ENCODE data around the gene ZBP1.

The ZBP1 gene

DNA sequence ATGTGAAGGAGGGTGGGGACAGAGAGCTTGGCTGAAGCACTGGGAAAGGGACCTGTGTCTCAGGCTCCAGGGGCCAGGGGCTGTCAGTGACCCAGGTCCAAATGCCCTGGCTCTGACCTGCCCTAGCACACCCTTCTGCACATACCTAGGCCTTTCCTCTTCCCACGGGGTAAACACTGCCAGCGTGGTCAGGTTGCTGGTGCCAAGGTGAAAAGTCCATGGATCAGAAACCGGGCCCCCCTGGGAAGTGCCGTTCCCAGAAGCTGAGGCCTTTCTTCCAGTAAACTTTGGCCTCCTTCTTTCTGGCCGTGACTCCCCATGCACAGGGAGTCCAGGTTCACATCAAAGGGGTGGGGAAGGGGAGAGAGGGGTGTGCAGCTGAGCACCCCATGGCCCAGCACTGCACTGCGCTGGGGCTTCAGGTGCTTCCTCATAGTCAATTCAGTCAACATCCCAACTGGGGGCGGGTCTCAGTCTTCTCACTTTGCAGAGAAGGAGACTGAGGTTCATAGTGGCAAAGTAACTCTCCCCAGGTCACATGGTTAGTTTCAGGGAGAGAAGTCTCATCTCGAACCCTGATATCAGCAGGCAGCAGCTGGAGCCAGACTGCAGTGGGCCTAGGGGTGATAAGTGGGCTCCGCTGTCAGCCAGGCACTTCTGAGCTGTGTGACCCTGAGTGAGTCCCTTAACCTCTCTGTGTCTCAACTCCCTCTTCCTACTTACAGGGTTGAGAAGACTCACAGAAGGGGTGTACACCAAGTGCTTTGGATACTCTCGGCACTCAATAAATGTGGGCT lies 42.3 kb downstream of the ZBP1 start:
- DNase-seq (ENCODE audit: extremely low read depth, low read depth): no peak
- TF ChIP-seq, protein P1, sequence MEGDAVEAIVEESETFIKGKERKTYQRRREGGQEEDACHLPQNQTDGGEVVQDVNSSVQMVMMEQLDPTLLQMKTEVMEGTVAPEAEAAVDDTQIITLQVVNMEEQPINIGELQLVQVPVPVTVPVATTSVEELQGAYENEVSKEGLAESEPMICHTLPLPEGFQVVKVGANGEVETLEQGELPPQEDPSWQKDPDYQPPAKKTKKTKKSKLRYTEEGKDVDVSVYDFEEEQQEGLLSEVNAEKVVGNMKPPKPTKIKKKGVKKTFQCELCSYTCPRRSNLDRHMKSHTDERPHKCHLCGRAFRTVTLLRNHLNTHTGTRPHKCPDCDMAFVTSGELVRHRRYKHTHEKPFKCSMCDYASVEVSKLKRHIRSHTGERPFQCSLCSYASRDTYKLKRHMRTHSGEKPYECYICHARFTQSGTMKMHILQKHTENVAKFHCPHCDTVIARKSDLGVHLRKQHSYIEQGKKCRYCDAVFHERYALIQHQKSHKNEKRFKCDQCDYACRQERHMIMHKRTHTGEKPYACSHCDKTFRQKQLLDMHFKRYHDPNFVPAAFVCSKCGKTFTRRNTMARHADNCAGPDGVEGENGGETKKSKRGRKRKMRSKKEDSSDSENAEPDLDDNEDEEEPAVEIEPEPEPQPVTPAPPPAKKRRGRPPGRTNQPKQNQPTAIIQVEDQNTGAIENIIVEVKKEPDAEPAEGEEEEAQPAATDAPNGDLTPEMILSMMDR (IDR thresholded peaks at IDR 0.05; ENCODE audit: low read depth, low read length): no peak

DNA sequence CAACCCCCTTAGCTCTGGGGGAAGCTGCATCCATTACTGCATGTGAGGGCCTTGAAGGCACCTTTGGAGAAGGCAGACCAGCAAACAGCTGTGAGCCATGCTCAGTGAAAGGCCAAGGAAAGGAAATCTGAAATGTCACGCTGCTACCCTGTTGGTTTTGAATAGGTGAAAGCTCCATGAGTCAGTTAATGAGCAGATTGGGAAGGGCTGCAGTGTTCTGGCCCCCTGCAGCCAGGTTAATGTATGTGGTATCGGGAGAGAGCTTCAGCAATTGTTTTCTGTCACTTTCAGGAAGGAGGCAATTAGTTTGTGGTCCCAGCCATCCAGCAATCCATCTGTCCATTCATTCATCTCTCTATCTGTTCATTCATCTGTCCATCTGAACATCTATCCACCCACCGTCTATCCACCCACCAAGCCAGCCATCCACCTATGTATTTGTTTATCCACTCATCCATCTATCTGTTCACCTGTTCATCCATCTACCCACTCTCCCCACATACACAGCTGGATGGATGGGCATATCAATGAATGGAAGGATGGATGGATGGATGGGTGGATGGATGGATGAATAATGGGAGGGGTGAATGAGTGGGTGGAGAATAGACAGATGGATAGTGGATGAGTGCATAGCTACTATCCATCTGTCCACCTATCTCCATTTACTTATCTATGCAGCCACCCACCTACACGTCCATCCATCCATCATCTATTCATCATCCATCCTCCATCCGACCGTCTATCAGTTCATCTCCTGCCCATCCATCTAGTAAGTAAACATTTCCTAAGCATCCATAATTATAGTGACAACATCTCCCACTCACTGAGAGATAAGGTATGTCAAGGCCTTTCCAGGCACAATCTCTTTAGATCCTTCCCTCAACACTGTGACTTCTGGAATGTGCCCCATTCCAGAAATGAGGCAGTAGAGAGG lies 43.3 kb downstream of the ZBP1 start:
- DNase-seq (ENCODE audit: extremely low read depth, low read depth): no peak
- TF ChIP-seq, protein P1 (IDR thresholded peaks at IDR 0.05; ENCODE audit: low read depth, low read length): no peak

DNA sequence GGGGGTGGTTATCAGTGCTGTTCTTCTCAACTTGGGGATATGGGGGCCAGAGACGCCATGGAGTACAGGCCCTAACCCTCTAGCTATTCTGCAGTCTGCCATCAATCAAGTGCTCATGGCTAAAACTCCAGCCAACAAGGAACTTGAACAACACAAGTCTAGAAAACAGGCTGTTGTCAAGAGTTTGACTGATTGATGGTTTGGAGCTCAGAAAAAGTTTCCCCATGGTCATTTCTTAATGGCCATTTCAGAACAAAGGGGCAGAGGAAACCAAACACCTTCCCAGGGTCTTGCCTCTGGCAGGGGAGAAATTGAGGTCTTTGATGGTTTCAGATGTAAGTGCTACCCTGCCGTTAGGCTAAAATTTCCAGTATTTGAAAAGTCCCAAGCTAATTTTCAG lies 44.2 kb downstream of the ZBP1 start:
- TF ChIP-seq, protein P1 (IDR thresholded peaks at IDR 0.05; ENCODE audit: low read depth, low read length): no peak

DNA sequence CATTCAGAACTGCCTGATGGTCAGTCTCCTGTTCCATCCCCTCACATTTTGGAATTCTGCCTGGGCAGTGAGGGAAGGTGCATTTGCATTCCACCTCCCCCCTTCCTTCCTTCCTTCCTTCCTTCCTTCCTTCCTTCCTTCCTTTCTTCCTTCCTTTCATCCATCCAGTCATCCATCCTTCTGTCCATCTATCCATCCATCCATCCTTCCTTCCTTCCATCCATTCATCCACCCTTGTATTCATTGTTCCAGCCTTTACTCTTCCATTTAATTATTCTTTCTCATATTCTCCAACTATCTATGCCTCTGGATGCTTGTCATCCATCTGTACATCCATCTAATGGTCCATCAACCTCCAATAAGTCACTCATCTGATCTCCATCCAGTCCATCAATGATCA lies 45.3 kb downstream of the ZBP1 start:
- TF ChIP-seq, protein P1 (IDR thresholded peaks at IDR 0.05; ENCODE audit: low read depth, low read length): no peak
- DNase-seq (ENCODE audit: extremely low read depth, low read depth): no peak

More for the DNA sequence above, 44.2 kb downstream of the ZBP1 start:
- no peak for DNase-seq (ENCODE audit: extremely low read depth, low read depth)

DNA sequence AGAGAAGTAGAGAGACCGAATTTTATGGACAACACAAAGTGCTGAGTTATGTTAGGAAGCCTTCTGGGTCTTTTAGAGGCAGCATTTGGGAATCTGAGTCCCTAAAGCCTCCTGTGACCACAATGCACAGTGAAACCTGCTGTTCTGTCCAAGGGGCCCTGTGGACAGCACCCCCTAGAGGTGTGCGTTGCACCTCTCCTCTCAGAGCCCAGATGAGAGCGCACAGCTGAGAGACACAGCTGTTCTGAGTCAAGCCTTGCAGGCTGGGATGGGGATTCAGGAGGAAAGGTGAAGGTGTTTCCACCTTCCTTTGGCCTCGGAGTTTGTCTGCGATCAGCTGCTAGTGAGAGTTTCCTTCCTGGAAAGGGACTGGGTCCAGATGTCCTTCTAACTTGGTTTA lies 46.3 kb downstream of the ZBP1 start:
- no peak for DNase-seq (ENCODE audit: extremely low read depth, low read depth)
- TF ChIP-seq, protein P1 (IDR thresholded peaks at IDR 0.05; ENCODE audit: low read depth, low read length): peak; percentile 2; the same call in 1 of the 2 replicates

DNA sequence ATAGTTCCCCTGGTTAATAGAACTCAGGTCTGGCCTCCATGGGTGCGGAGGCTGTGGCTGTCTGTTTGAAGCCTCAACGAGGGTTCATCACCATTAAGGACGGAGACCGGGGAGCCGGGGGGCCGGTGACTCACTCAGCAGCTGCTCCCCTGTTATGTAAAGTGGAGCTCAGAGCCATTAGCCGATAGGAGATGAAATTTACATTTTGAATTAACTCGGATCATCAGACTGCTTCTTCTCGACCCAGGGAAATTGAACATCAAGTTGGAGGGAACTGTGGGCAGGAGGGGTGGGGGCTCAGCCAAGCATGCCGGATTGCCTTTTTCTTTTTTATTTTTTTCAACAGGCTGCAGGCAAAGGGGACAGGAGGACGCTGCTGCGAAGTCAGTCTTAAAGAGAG lies 47.0 kb downstream of the ZBP1 start:
- TF ChIP-seq, protein P1 (IDR thresholded peaks at IDR 0.05; ENCODE audit: low read depth, low read length): no peak
- no peak for DNase-seq (ENCODE audit: extremely low read depth, low read depth)
